Fibroblast of skin of abdomen (primary cell): ENCODE data around the gene POU3F1.

ENCODE experiments used
- DNase-seq: peaks from one replicate; pipeline ENCODE4 v3.0.0-alpha.2; 2013

POU3F1 gene

GRCh38 chr1:38027201-38028104 lies 19.1 kb downstream of the POU3F1 start:
- DNase-seq = no peak

GRCh38 chr1:38026592-38027200 lies 19.9 kb downstream of the POU3F1 start:
- peak; percentile 54 for DNase-seq

GRCh38 chr1:38025664-38026063 lies 20.9 kb downstream of the POU3F1 start:
- no peak for DNase-seq

GRCh38 chr1:38025233-38025632 lies 21.4 kb downstream of the POU3F1 start:
- no peak for DNase-seq

- DNase-seq = no peak
Observed at GRCh38 chr1:38022810-38023209, 23.8 kb downstream of the POU3F1 start.

- no peak for DNase-seq
Observed at GRCh38 chr1:38021969-38022368, 24.6 kb downstream of the POU3F1 start.

- DNase-seq = peak; percentile 31
Observed at GRCh38 chr1:38020396-38020795, 26.2 kb downstream of the POU3F1 start.

GRCh38 chr1:38018864-38019343 lies 27.7 kb downstream of the POU3F1 start:
- peak; percentile 48 for DNase-seq

- no peak for DNase-seq
Observed at GRCh38 chr1:38015978-38016725, 30.4 kb downstream of the POU3F1 start.

GRCh38 chr1:38014724-38015424 lies 31.7 kb downstream of the POU3F1 start:
- DNase-seq = no peak

- DNase-seq = no peak
Observed at GRCh38 chr1:38014171-38014570, 32.4 kb downstream of the POU3F1 start.

GRCh38 chr1:38013227-38013622 lies 33.4 kb downstream of the POU3F1 start:
- DNase-seq = no peak

GRCh38 chr1:38012363-38013226 lies 34.0 kb downstream of the POU3F1 start, which contains the start of gene UTP11:
Gene UTP11, plus strand, starts transcription at chr1:38012734. Its CDS starts 69 bp downstream, at chr1:38012803.
- peak; percentile 99 for DNase-seq

GRCh38 chr1:38009841-38010180 lies 36.8 kb downstream of the POU3F1 start:
- DNase-seq = no peak

- peak; percentile 69 for DNase-seq
Observed at GRCh38 chr1:38009088-38009840, 37.3 kb downstream of the POU3F1 start.

- no peak for DNase-seq
Observed at GRCh38 chr1:38006008-38006828, 40.4 kb downstream of the POU3F1 start.

GRCh38 chr1:38005195-38006007 lies 41.2 kb downstream of the POU3F1 start, which contains the start of gene FHL3:
Gene FHL3, minus strand, starts transcription at chr1:38005514. Its CDS starts 6,102 bp downstream, at chr1:37999412.
- peak; percentile 70 for DNase-seq

GRCh38 chr1:38004284-38005108 lies 42.1 kb downstream of the POU3F1 start:
- no peak for DNase-seq
